Coronary artery (tissue), 2 donors: ENCODE data around the gene KIF26B.

Experiments used
- DNase-seq: peaks from one replicate; pipeline ENCODE4 v3.0.0-alpha.2; 2017; ENCODE audit warnings: low spot score
- H3K27ac ChIP-seq, 2 donors: fragments of 200-600 bp; sonication (generic); one replicate each; pipeline ENCODE4 v1.5.1; 2016 to 2019
- H3K4me3 ChIP-seq: fragments of 200-600 bp; sonication (generic); 2 replicates; pipeline ENCODE4 v1.5.1; 2016; ENCODE audit warnings: mild to moderate bottlenecking, moderate library complexity
- CTCF ChIP-seq: fragments of 200-600 bp; sonication (generic); IDR thresholded peaks from one replicate; pipeline ENCODE4 v1.5.1; 2019; ENCODE audit warnings: antibody characterized with exemption

KIF26B gene

GRCh38 chr1:245160288-245160687, 5.5 kb downstream of the KIF26B start:
- Histone ChIP-seq H3K27ac (no peak overlapping the region), H3K4me3 (no peak overlapping the region)
- no peak for TF ChIP-seq CTCF
- DNase-seq, result no peak

GRCh38 chr1:245160741-245161400, 6.1 kb downstream of the KIF26B start:
- TF ChIP-seq CTCF, result no peak
- no peak overlapping the region for H3K27ac ChIP-seq
- DNase-seq, result no peak
- no peak overlapping the region for H3K4me3 ChIP-seq

- no peak overlapping the region for H3K4me3 ChIP-seq
- no peak for DNase-seq
- H3K27ac ChIP-seq, result no peak overlapping the region
- TF ChIP-seq CTCF, result no peak
These were observed 7.1 kb downstream of the KIF26B start for GRCh38 chr1:245161866-245162265.

- TF ChIP-seq CTCF, result no peak
- H3K4me3 ChIP-seq, result peak overlapping the region; percentile 63
- no peak overlapping the region for H3K27ac ChIP-seq
- DNase-seq, result no peak
These were observed 11.7 kb downstream of the KIF26B start for GRCh38 chr1:245166471-245166885.

- H3K27ac ChIP-seq, result no peak overlapping the region
- DNase-seq, result no peak
- no peak for TF ChIP-seq CTCF
These were observed 13.3 kb downstream of the KIF26B start for GRCh38 chr1:245168086-245168485.

GRCh38 chr1:245168906-245169305, 14.1 kb downstream of the KIF26B start:
- Histone ChIP-seq H3K27ac (no peak overlapping the region), H3K4me3 (no peak overlapping the region)
- no peak for TF ChIP-seq CTCF
- no peak for DNase-seq

More at GRCh38 chr1:245168086-245168485, 13.3 kb downstream of the KIF26B start:
- H3K4me3 ChIP-seq, result no peak overlapping the region

GRCh38 chr1:245169376-245169775, 14.6 kb downstream of the KIF26B start:
- TF ChIP-seq CTCF, result no peak
- DNase-seq, result no peak
- Histone ChIP-seq H3K4me3 (no peak overlapping the region), H3K27ac (no peak overlapping the region)
